ENCODE results near the gene UNC13B. TPM values are rescaled to one million over a fixed set of nuclear protein-coding genes. Genes with fewer than 3 reads are reported as not detected.
"Not testable (repeated sequence)": the region's sequence is repeated elsewhere in the genome, so short reads cannot be mapped to it uniquely, and the experiment has no call there.

Gene UNC13B
- total RNA-seq: 27.4 TPM
- long read RNA-seq, full-length matches to known transcripts: 4 of 14 reads
- long read RNA-seq, partial matches to known transcripts: 6 of 14 reads
- long read RNA-seq, other reads (novel, unspliced or antisense): 4 of 14 reads

GRCh38 chr9:35161713-35162604 lies at the start of gene UNC13B:
Gene UNC13B, plus strand, starts transcription at chr9:35162009. Its CDS starts 275 bp downstream, at chr9:35162284.
- DNase-seq (ENCODE audit: missing footprints) (peak; percentile 96), ATAC-seq (peak; percentile 99)
- intact Hi-C loops (cut with DNase I): loop anchor here (2.0 to 10.0 kb wide), 4 partner anchors 29 to 653 kb away; partner anchors contain the start of genes ATOSB, HINT2 and SPAG8

DNA sequence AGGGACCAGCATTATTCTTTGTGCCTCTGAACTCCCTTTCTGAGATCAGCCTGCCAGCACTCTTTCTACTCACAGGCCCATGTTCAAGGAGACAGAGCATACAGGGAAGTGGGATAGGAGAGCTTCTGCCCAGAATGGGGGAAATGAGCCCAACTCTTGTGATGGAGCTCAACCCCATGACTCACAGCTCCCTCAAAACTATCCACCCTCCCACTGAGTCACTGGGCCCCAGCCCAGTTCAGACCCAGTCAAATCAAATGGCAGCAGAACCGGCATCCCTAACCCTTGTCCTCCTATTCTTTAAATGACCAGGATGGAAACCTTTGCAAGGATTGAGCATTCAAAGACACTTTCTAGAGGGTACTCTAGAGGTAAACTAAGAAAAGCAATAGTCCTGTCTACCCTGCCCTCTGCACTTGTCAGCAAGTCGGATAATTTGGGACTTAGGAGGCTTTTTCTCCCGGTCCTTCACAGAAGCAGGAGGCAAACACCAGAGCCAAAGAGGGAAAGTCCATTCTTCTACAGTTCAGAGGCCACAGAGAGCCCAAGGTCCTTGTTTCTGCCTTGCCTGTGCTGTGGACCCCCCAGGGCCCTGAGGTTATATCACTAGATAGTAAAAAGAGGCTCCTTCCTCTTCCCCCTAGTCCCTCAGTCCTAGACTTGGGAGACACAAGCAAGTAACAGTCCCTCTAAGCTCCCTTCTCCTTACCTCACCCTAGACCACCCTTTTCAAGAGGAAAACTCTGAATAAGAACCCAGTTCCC lies 49.4 kb upstream of the UNC13B start:
- intact Hi-C loops (cut with DNase I): loop anchor here (5.0 to 10.0 kb wide), 2 partner anchors 442 to 490 kb away; no protein-coding TSS in a partner anchor
- DNase-seq (ENCODE audit: missing footprints) (no peak), ATAC-seq (no peak)

DNA sequence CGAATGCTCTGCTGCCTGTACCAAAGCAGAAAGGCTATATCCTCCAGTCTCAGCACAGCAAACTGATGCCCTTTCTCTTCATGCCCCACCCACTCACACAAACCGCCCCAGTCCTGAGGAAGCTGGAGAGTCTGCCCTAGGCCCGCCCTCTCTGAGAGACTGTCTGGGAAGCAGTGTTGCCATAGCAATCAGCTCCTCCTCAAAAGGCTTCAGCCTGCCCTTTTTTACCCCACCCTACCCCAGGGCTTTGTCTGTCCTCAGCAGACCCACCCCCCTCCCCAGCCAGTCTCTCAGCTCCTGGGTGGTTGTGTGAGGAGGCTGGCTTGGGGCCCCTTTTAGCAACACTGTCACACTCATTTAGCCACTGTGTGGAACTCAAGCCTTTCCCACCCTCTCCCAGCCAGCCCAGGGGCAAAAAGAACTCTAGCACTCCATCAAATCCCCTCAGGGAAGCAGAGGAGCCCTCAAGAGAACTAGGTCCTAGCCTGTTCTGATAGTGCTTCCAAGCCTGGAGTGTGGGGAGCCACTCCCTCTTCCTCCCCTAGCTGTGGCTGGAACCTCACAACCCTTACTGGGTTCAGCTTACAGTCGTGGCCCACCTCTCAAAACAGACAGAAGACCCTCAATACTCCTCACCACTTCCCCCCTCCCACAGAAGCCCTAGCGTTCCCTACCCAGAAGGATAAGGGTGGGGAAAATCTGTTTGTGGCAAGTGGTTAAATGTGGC lies 47.5 kb upstream of the UNC13B start:
- DNase-seq (ENCODE audit: missing footprints): peak; percentile 93
- peak; percentile 40 for ATAC-seq
- intact Hi-C loops (cut with DNase I): loop anchor here (5.0 to 10.0 kb wide), 2 partner anchors 441 to 488 kb away; no protein-coding TSS in a partner anchor

GRCh38 chr9:35114840-35115628 lies 46.8 kb upstream of the UNC13B start:
- DNase-seq (ENCODE audit: missing footprints) (peak; percentile 86), ATAC-seq (no peak)
- intact Hi-C loops (cut with DNase I): loop anchor here (5.0 to 10.0 kb wide), 3 partner anchors 47 to 487 kb away; partner anchors contain the start of gene UNC13B

GRCh38 chr9:35115680-35116538 lies 45.9 kb upstream of the UNC13B start, which contains the start of gene ATOSB:
Gene ATOSB, minus strand, starts transcription at chr9:35115862. Its CDS starts 7,588 bp downstream, at chr9:35108274.
- DNase-seq (ENCODE audit: missing footprints) (peak; percentile 99), ATAC-seq (peak; percentile 72)
- intact Hi-C loops (cut with DNase I): loop anchor here (1.0 to 10.0 kb wide), 4 partner anchors 46 to 439 kb away; partner anchors contain the start of gene UNC13B

- intact Hi-C loops (cut with DNase I): loop anchor here (1.0 to 10.0 kb wide), 4 partner anchors 46 to 438 kb away; partner anchors contain the start of gene UNC13B
- peak; percentile 3 for ATAC-seq
- DNase-seq (ENCODE audit: missing footprints): no peak
Measured at GRCh38 chr9:35116539-35116897, 45.3 kb upstream of the UNC13B start.

DNA sequence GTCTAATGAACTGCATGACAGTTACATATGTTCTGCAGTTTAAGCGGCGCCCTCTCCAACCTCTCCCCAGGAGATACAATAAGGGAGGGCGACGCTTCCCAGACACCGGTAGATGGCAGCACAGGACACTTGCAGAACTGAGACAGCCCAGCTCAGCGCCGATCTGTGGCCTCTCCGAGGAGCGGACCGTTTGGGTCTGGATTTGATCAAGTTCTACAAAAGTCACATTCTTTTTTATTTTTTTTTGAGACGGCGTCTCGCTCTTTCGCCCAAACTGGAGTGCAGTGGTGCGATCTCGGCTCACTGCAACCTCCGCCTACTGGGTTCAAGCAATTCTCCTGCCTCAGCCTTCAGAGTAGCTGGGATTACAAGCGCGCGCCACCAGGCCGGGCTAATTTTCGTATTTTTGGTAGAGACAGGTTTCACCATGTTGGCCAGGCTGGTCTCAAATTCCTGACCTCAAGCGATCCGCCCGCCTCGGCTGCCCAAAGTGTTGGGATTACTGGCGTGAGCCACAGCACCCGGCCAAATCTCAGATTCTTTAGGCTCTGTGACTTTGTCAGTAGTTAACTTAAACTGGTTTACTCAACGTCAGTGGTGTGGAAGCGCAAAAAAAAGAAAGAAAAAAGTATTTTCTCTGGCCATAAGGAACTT lies 44.8 kb upstream of the UNC13B start:
- intact Hi-C loops (cut with DNase I): loop anchor here (1.0 to 10.0 kb wide), 4 partner anchors 45 to 438 kb away; partner anchors contain the start of gene UNC13B
- peak; percentile 83 for ATAC-seq
- peak; percentile 94 for DNase-seq (ENCODE audit: missing footprints)

DNA sequence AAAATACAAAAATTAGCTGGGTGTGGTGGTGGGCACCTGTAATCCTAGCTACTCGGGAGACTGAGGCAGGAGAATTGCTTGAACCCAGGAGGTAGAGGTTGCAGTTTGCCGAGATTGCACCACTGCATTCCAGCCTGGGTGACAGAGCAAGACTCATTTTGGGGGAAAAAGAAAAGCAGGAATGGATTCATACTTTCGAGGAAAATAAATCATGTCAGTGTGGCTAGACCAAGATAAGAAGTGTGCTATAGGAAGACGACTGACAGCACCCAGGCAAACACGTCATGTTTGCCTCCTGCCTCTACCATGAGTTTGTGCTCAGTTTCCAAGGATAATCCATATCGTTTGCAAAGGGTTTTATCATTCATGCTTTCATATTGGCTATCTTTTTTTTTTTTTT lies 26.9 kb upstream of the UNC13B start:
- DNase-seq (ENCODE audit: missing footprints) (no peak), ATAC-seq (no peak)
- intact Hi-C loops (cut with DNase I): no loop called here

DNA sequence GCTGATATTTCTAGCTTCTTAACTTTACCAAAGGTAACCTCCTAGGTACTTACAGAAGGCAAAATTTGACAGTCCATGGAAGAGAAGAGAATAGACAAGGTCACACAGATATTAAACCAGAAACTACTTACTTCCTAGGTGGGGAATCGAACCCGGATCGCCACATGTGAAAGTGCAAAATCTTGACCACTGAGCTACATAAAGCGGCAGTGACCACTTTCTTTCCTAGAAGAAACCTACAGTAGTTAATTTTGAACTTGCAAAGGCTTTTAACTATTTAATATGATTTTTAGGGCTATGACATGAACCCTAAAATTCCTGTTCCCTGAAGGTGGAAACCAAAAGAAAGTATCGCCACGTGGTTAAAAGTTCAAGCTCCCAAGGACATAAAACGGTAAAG lies 25.8 kb upstream of the UNC13B start:
- ATAC-seq (no peak), DNase-seq (ENCODE audit: missing footprints) (no peak)
- intact Hi-C loops (cut with DNase I): no loop called here

GRCh38 chr9:35136866-35137265 lies 24.9 kb upstream of the UNC13B start:
- ATAC-seq (no peak), DNase-seq (ENCODE audit: missing footprints) (no peak)
- intact Hi-C loops (cut with DNase I): no loop called here

- intact Hi-C loops (cut with DNase I): no loop called here
- DNase-seq (ENCODE audit: missing footprints) (no peak), ATAC-seq (no peak)
Measured at GRCh38 chr9:35140093-35140492, 21.7 kb upstream of the UNC13B start.

GRCh38 chr9:35142037-35142436 lies 19.8 kb upstream of the UNC13B start:
- intact Hi-C loops (cut with DNase I): no loop called here
- no peak for DNase-seq (ENCODE audit: missing footprints)
- no peak for ATAC-seq

- DNase-seq (ENCODE audit: missing footprints); ATAC-seq; intact Hi-C loops (cut with DNase I): not testable (repeated sequence)
Measured at GRCh38 chr9:35147941-35148563, 13.8 kb upstream of the UNC13B start.

- DNase-seq (ENCODE audit: missing footprints) (no peak), ATAC-seq (no peak)
- intact Hi-C loops (cut with DNase I): no loop called here
Measured at GRCh38 chr9:35152926-35153325, 8.9 kb upstream of the UNC13B start.

DNA sequence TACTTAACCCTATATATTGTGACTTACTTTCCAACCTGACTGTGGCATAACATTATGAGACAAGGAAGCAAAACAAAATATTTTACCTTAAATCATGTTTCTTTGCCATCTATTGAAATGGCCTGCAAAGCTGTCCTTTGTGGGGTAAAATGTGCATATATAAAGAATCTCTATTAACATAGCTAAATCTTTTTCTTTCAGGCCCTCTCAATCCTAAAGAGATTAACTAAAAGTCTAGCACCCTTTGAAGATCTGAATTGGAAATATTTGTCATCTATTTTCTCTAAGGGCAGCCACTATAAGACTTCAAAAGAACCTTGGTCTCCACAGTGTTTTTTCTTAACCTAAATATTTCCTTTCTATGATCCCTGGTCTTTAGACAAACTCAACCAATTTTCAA lies 5.0 kb upstream of the UNC13B start:
- intact Hi-C loops (cut with DNase I): no loop called here
- DNase-seq (ENCODE audit: missing footprints) (no peak), ATAC-seq (no peak)

GRCh38 chr9:35157836-35158235 lies 4.0 kb upstream of the UNC13B start:
- ATAC-seq; intact Hi-C loops (cut with DNase I): not testable (repeated sequence)

More at GRCh38 chr9:35157836-35158235, 4.0 kb upstream of the UNC13B start:
- not testable (repeated sequence) for DNase-seq (ENCODE audit: missing footprints)
